Gastroesophageal sphincter (tissue), 3 donors: ENCODE measurements around the gene ZNF599.

ENCODE experiments used
- CTCF ChIP-seq, 4 experiments: fragments of 200-600 bp in 2 of 4; fragments of 450-650 bp in 2 of 4; sonication (generic) in 1 of 4; IDR thresholded peaks; one replicate each; pipeline ENCODE4 v1.5.1; 2017 to 2019; ENCODE audit warnings: antibody characterized with exemption in 4 of 4, mild to moderate bottlenecking in 2 of 4, moderate library complexity in 2 of 4
- EP300 ChIP-seq: sonication (generic); formaldehyde crosslinking; IDR thresholded peaks from one replicate; pipeline ENCODE4 v1.6.1; 2017; ENCODE audit warnings: antibody characterized with exemption, mild to moderate bottlenecking

- TF ChIP-seq EP300 (no peak), CTCF (IDR thresholded peaks at IDR 0.05) (no peak)
These were observed 45.3 kb upstream of the ZNF599 start for GRCh38 chr19:34818270-34818669.
